HEK293T (cell line): ENCODE data around the gene DMBX1.

Source experiments
- ARNT ChIP-seq: fragments of 450-650 bp; IDR thresholded peaks from 2 replicates; pipeline ENCODE4 v1.6.1; 2017; ENCODE audit warnings: mild to moderate bottlenecking
- BHLHE40 ChIP-seq: fragments of 450-650 bp; IDR thresholded peaks from 2 replicates; pipeline ENCODE4 v1.6.1; 2016; ENCODE audit warnings: mild to moderate bottlenecking, moderate library complexity, borderline replicate concordance
- ELF4 ChIP-seq: fragments of 450-650 bp; IDR thresholded peaks from 2 replicates; pipeline ENCODE4 v1.6.1; 2017; ENCODE audit warnings: antibody characterized with exemption
- FOXA1 ChIP-seq: fragments of 450-650 bp; IDR thresholded peaks from 2 replicates; pipeline ENCODE4 v1.6.1; 2016; ENCODE audit warnings: mild to moderate bottlenecking
- FOXK2 ChIP-seq: fragments of 450-650 bp; IDR thresholded peaks from 2 replicates; pipeline ENCODE4 v1.6.1; 2016; ENCODE audit warnings: mild to moderate bottlenecking
- FOXM1 ChIP-seq: fragments of 450-650 bp; IDR thresholded peaks from 2 replicates; pipeline ENCODE4 v1.6.1; 2017; ENCODE audit warnings: mild to moderate bottlenecking, borderline replicate concordance
- LEF1 ChIP-seq: fragments of 450-650 bp; IDR thresholded peaks from 2 replicates; pipeline ENCODE4 v1.6.1; 2017; ENCODE audit warnings: mild to moderate bottlenecking, borderline replicate concordance
- SP1 ChIP-seq: fragments of 450-650 bp; IDR thresholded peaks from 2 replicates; pipeline ENCODE4 v1.6.1; 2017
- ZNF384 ChIP-seq: fragments of 450-650 bp; IDR thresholded peaks from 2 replicates; pipeline ENCODE4 v1.6.1; 2016

DNA sequence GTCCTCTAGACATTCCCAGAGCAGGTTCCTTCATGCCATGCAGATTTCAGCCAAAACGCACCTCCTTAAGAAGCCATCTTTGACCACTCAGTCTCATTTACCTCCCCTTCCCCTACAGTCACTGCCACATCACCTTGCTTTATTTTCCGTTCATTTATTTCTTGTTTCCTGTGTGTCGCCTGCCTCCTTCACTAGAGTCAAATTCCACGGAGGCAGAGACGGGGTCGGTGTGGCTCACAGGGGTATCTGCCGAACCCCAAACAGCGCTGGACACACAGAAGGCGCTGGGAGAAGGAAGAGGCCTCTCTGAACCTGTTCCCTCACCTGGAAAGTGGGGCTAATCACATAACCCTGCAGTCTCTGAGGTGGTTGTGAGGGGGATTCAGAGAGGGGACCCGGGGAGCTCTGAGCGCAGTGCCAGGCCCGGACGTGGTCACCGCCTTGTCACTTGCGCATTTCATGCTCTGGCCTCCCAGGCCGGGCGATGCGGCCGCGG lies 23.6 kb upstream of the DMBX1 start:
- TF ChIP-seq ELF4 (no peak), FOXK2 (no peak), SP1 (no peak), FOXM1 (no peak), FOXA1 (no peak), ZNF384 (no peak), ARNT (no peak), LEF1 (no peak), BHLHE40 (no peak)
